Measurements from ENCODE around the gene BCL2L13. TPM values are rescaled to one million over a fixed set of nuclear protein-coding genes. Genes with fewer than 3 reads are reported as not detected.

The BCL2L13 gene, protein sequence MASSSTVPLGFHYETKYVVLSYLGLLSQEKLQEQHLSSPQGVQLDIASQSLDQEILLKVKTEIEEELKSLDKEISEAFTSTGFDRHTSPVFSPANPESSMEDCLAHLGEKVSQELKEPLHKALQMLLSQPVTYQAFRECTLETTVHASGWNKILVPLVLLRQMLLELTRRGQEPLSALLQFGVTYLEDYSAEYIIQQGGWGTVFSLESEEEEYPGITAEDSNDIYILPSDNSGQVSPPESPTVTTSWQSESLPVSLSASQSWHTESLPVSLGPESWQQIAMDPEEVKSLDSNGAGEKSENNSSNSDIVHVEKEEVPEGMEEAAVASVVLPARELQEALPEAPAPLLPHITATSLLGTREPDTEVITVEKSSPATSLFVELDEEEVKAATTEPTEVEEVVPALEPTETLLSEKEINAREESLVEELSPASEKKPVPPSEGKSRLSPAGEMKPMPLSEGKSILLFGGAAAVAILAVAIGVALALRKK
- 21.5 TPM for polyA plus RNA-seq (2013, experiment 1 of 2)
- 21.3 TPM for polyA plus RNA-seq (2013, experiment 2 of 2)

- Histone ChIP-seq H3K27ac (ENCODE audit: low read depth, low read length) (peak within 1 kb of the TSS; percentile 89), H3K56ac (ENCODE audit: low read length) (peak within 1 kb of the TSS; percentile 99), H3K18ac (ENCODE audit: low read length) (peak within 1 kb of the TSS; percentile 78), H2BK5ac (ENCODE audit: low read length) (peak within 1 kb of the TSS; percentile 94), H3K79me2 (ENCODE audit: control insufficient read depth, insufficient read depth, low read length) (peaks cover 7% of the 10 kb centered on the region), H2AK5ac (ENCODE audit: low read length) (peak within 1 kb of the TSS; percentile 64), H3K27me3 (ENCODE audit: insufficient read depth, low read length, poor library complexity) (no peaks in the 10 kb centered on the region), H3K9ac (ENCODE audit: low read length) (peak within 1 kb of the TSS; percentile 99), H4K8ac (ENCODE audit: low read depth, low read length) (no peak within 1 kb of the TSS), H3K4me3 (ENCODE audit: low read length) (peak within 1 kb of the TSS; percentile 92), H3K23ac (ENCODE audit: low read length) (peak within 1 kb of the TSS; percentile 82), H3K79me1 (ENCODE audit: low read length) (peaks cover 1% of the 10 kb centered on the region), H4K5ac (ENCODE audit: low read length) (no peak within 1 kb of the TSS), H3K4ac (ENCODE audit: low read depth, low read length) (peak within 1 kb of the TSS; percentile 56), H3K36me3 (ENCODE audit: control insufficient read depth, insufficient read depth, low read length) (no peaks in the 10 kb centered on the region), H3K4me2 (ENCODE audit: low read length) (peak within 1 kb of the TSS; percentile 100), H2BK15ac (replicated peaks; ENCODE audit: low read depth) (no peak within 1 kb of the TSS), H2BK120ac (ENCODE audit: low read depth, low read length) (no peak within 1 kb of the TSS), H3K4me1 (ENCODE audit: control insufficient read depth, low read depth, low read length) (no peaks in the 10 kb centered on the region)
- DNase-seq = peak; percentile 98
- no CpG with 5 or more reads among the region's 70 CpGs for WGBS (ENCODE audit: extremely low coverage, insufficient coverage, low lambda C conversion rate)
Observed at GRCh38 chr22:17638432-17639246, at the start of gene BCL2L13. Gene BCL2L13 (plus strand): TSS chr22:17638757. CDS start chr22:17655712, 16,955 bp downstream.

- H3K27me3 ChIP-seq (ENCODE audit: insufficient read depth, low read length, poor library complexity) = no peaks in the 10 kb centered on the region
- no peak for DNase-seq
- H3K23ac ChIP-seq (ENCODE audit: low read length) = no peak overlapping the region
- no peak overlapping the region for H2BK120ac ChIP-seq (ENCODE audit: low read depth, low read length)
- H3K9ac ChIP-seq (ENCODE audit: low read length) = no peak overlapping the region
- no CpG with 5 or more reads among the region's 10 CpGs for WGBS (ENCODE audit: extremely low coverage, insufficient coverage, low lambda C conversion rate)
- no peak overlapping the region for H3K56ac ChIP-seq (ENCODE audit: low read length)
- H3K18ac ChIP-seq (ENCODE audit: low read length) = no peak overlapping the region
- no peak overlapping the region for H3K4ac ChIP-seq (ENCODE audit: low read depth, low read length)
- no peak overlapping the region for H3K4me2 ChIP-seq (ENCODE audit: low read length)
- no peak overlapping the region for H3K27ac ChIP-seq (ENCODE audit: low read depth, low read length)
- no peaks in the 10 kb centered on the region for H3K79me2 ChIP-seq (ENCODE audit: control insufficient read depth, insufficient read depth, low read length)
- no peaks in the 10 kb centered on the region for H3K79me1 ChIP-seq (ENCODE audit: low read length)
- no peaks in the 10 kb centered on the region for H3K4me1 ChIP-seq (ENCODE audit: control insufficient read depth, low read depth, low read length)
- H4K8ac ChIP-seq (ENCODE audit: low read depth, low read length) = no peak overlapping the region
- no peak overlapping the region for H4K5ac ChIP-seq (ENCODE audit: low read length)
- H3K36me3 ChIP-seq (ENCODE audit: control insufficient read depth, insufficient read depth, low read length) = peaks cover 15% of the 10 kb centered on the region
- no peak overlapping the region for H2AK5ac ChIP-seq (ENCODE audit: low read length)
- H2BK5ac ChIP-seq (ENCODE audit: low read length) = no peak overlapping the region
- no peak overlapping the region for H2BK15ac ChIP-seq (replicated peaks; ENCODE audit: low read depth)
- no peak overlapping the region for H3K4me3 ChIP-seq (ENCODE audit: low read length)
Observed at GRCh38 chr22:17589810-17590375, 48.7 kb upstream of the BCL2L13 start.

- no peak overlapping the region for H3K56ac ChIP-seq (ENCODE audit: low read length)
- H2BK15ac ChIP-seq (replicated peaks; ENCODE audit: low read depth) = no peak overlapping the region
- DNase-seq = no peak
- H4K5ac ChIP-seq (ENCODE audit: low read length) = no peak overlapping the region
- H3K79me1 ChIP-seq (ENCODE audit: low read length) = no peaks in the 10 kb centered on the region
- WGBS (ENCODE audit: extremely low coverage, insufficient coverage, low lambda C conversion rate) = no CpG with 5 or more reads among the region's 5 CpGs
- H3K4me3 ChIP-seq (ENCODE audit: low read length) = no peak overlapping the region
- no peak overlapping the region for H4K8ac ChIP-seq (ENCODE audit: low read depth, low read length)
- H3K4me1 ChIP-seq (ENCODE audit: control insufficient read depth, low read depth, low read length) = no peaks in the 10 kb centered on the region
- H3K4ac ChIP-seq (ENCODE audit: low read depth, low read length) = no peak overlapping the region
- H2BK5ac ChIP-seq (ENCODE audit: low read length) = no peak overlapping the region
- H3K27ac ChIP-seq (ENCODE audit: low read depth, low read length) = no peak overlapping the region
- H3K18ac ChIP-seq (ENCODE audit: low read length) = no peak overlapping the region
- H3K27me3 ChIP-seq (ENCODE audit: insufficient read depth, low read length, poor library complexity) = no peaks in the 10 kb centered on the region
- no peak overlapping the region for H3K4me2 ChIP-seq (ENCODE audit: low read length)
- H3K9ac ChIP-seq (ENCODE audit: low read length) = no peak overlapping the region
- no peaks in the 10 kb centered on the region for H3K79me2 ChIP-seq (ENCODE audit: control insufficient read depth, insufficient read depth, low read length)
- H3K23ac ChIP-seq (ENCODE audit: low read length) = no peak overlapping the region
- peaks cover 15% of the 10 kb centered on the region for H3K36me3 ChIP-seq (ENCODE audit: control insufficient read depth, insufficient read depth, low read length)
- no peak overlapping the region for H2BK120ac ChIP-seq (ENCODE audit: low read depth, low read length)
- no peak overlapping the region for H2AK5ac ChIP-seq (ENCODE audit: low read length)
Observed at GRCh38 chr22:17590586-17590985, 48.0 kb upstream of the BCL2L13 start.

- H3K79me1 ChIP-seq (ENCODE audit: low read length) = no peaks in the 10 kb centered on the region
- no peak overlapping the region for H2BK5ac ChIP-seq (ENCODE audit: low read length)
- H2BK120ac ChIP-seq (ENCODE audit: low read depth, low read length) = no peak overlapping the region
- no peak overlapping the region for H3K9ac ChIP-seq (ENCODE audit: low read length)
- DNase-seq = no peak
- no peak overlapping the region for H3K4me2 ChIP-seq (ENCODE audit: low read length)
- peaks cover 20% of the 10 kb centered on the region for H3K36me3 ChIP-seq (ENCODE audit: control insufficient read depth, insufficient read depth, low read length)
- H2BK15ac ChIP-seq (replicated peaks; ENCODE audit: low read depth) = no peak overlapping the region
- no peak overlapping the region for H4K8ac ChIP-seq (ENCODE audit: low read depth, low read length)
- H4K5ac ChIP-seq (ENCODE audit: low read length) = no peak overlapping the region
- H3K18ac ChIP-seq (ENCODE audit: low read length) = no peak overlapping the region
- H3K4me1 ChIP-seq (ENCODE audit: control insufficient read depth, low read depth, low read length) = no peaks in the 10 kb centered on the region
- H3K27me3 ChIP-seq (ENCODE audit: insufficient read depth, low read length, poor library complexity) = no peaks in the 10 kb centered on the region
- H3K27ac ChIP-seq (ENCODE audit: low read depth, low read length) = no peak overlapping the region
- H3K79me2 ChIP-seq (ENCODE audit: control insufficient read depth, insufficient read depth, low read length) = no peaks in the 10 kb centered on the region
- no peak overlapping the region for H3K4me3 ChIP-seq (ENCODE audit: low read length)
- H2AK5ac ChIP-seq (ENCODE audit: low read length) = no peak overlapping the region
- no peak overlapping the region for H3K56ac ChIP-seq (ENCODE audit: low read length)
- H3K4ac ChIP-seq (ENCODE audit: low read depth, low read length) = no peak overlapping the region
- H3K23ac ChIP-seq (ENCODE audit: low read length) = no peak overlapping the region
- no CpG with 5 or more reads among the region's 5 CpGs for whole genome bisulfite sequencing (ENCODE audit: extremely low coverage, insufficient coverage, low lambda C conversion rate)
Observed at GRCh38 chr22:17592201-17592600, 46.4 kb upstream of the BCL2L13 start.

DNA sequence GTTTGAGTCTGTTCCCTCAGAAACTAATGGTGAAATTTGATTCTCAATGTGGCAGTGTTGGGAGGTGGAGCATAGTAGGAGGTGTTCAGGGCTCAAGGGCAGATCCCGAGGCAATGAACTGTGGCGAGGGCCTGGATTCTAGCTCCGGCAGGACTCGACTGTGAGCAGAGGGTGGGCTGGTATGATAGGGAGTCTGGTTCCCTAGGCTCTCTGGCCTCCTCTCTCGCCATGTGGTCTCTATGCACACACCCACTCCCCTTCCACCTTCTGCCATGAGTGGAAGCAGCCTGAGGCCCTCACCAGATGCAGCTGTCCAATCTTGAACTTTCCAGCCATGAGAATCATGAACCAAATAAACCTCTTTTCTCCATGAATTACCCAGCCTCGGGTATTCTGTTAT lies 42.3 kb upstream of the BCL2L13 start:
- peaks cover 28% of the 10 kb centered on the region for H3K36me3 ChIP-seq (ENCODE audit: control insufficient read depth, insufficient read depth, low read length)
- H3K27me3 ChIP-seq (ENCODE audit: insufficient read depth, low read length, poor library complexity) = no peaks in the 10 kb centered on the region
- H4K8ac ChIP-seq (ENCODE audit: low read depth, low read length) = no peak overlapping the region
- H4K5ac ChIP-seq (ENCODE audit: low read length) = no peak overlapping the region
- H3K4me3 ChIP-seq (ENCODE audit: low read length) = no peak overlapping the region
- H2AK5ac ChIP-seq (ENCODE audit: low read length) = no peak overlapping the region
- H2BK5ac ChIP-seq (ENCODE audit: low read length) = no peak overlapping the region
- H3K18ac ChIP-seq (ENCODE audit: low read length) = no peak overlapping the region
- no peak overlapping the region for H3K23ac ChIP-seq (ENCODE audit: low read length)
- H3K9ac ChIP-seq (ENCODE audit: low read length) = no peak overlapping the region
- no peak for DNase-seq
- no peak overlapping the region for H3K56ac ChIP-seq (ENCODE audit: low read length)
- no peak overlapping the region for H3K4ac ChIP-seq (ENCODE audit: low read depth, low read length)
- no peaks in the 10 kb centered on the region for H3K4me1 ChIP-seq (ENCODE audit: control insufficient read depth, low read depth, low read length)
- no peaks in the 10 kb centered on the region for H3K79me2 ChIP-seq (ENCODE audit: control insufficient read depth, insufficient read depth, low read length)
- H2BK120ac ChIP-seq (ENCODE audit: low read depth, low read length) = no peak overlapping the region
- no peak overlapping the region for H2BK15ac ChIP-seq (replicated peaks; ENCODE audit: low read depth)
- no peak overlapping the region for H3K27ac ChIP-seq (ENCODE audit: low read depth, low read length)
- H3K4me2 ChIP-seq (ENCODE audit: low read length) = no peak overlapping the region
- H3K79me1 ChIP-seq (ENCODE audit: low read length) = no peaks in the 10 kb centered on the region
- WGBS (ENCODE audit: extremely low coverage, insufficient coverage, low lambda C conversion rate) = no CpG with 5 or more reads among the region's 6 CpGs
